Epithelial cell of esophagus (primary cell): ENCODE measurements around the gene UBXN11.
"Not testable (repeated sequence)": the region's sequence is repeated elsewhere in the genome, so short reads cannot be mapped to it uniquely, and the experiment has no call there.

ENCODE experiments used
- DNase-seq: peaks from one replicate; pipeline ENCODE4 v3.0.0; 2010; ENCODE audit warnings: low read depth
- H3K4me3 ChIP-seq: 2 replicates; pipeline ENCODE4 v1.5.1; 2011; ENCODE audit warnings: mild to moderate bottlenecking, low read length, control low read depth
- CTCF ChIP-seq: IDR thresholded peaks from 2 replicates; pipeline ENCODE4 v1.5.1; 2011; ENCODE audit warnings: low read depth, mild to moderate bottlenecking, low read length, control low read depth, inconsistent platforms; ENCODE audit not compliant: insufficient read depth; ENCODE audit errors: missing control alignments

The UBXN11 gene

DNA sequence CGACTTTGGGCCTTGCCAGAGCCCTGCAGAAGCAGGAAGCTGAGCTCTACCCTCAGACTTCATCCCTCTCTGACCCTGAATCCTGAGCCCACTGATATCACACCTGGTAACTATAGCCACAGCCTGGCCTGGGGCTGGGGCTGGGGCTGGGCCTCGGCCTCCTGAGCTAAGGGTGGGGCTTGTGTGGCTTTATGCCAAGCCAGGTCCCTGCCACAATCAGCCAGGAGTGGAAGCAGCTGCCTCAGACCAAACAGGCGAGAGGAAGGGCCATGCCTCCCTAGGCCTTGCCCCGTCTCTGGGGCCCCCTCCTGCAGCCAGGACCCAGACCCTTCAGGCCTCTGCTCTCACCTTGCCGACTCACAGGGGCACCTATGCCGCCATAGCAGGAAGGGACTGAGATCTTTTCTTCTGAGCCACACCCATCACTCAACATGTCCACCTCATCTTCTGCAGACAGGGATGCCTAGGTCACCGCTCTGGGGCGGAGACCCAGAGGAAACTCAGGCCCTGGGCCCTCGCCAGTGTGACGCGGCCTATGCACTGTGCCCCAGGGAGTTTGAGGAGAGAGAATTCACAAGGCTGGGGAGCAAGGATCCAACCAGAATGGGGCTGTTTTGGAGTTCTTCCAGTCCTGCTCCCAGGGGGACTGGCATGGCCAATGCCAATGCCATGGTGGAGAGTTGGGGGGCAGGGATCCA lies 5.7 kb downstream of the UBXN11 start:
- no peak for DNase-seq
- TF ChIP-seq CTCF: no peak

GRCh38 chr1:26297791-26298124 lies 8.7 kb downstream of the UBXN11 start:
- no peak overlapping the region for H3K4me3 ChIP-seq
- TF ChIP-seq CTCF: no peak
- DNase-seq: no peak

More for the DNA sequence above, 5.7 kb downstream of the UBXN11 start:
- no peak overlapping the region for H3K4me3 ChIP-seq

DNA sequence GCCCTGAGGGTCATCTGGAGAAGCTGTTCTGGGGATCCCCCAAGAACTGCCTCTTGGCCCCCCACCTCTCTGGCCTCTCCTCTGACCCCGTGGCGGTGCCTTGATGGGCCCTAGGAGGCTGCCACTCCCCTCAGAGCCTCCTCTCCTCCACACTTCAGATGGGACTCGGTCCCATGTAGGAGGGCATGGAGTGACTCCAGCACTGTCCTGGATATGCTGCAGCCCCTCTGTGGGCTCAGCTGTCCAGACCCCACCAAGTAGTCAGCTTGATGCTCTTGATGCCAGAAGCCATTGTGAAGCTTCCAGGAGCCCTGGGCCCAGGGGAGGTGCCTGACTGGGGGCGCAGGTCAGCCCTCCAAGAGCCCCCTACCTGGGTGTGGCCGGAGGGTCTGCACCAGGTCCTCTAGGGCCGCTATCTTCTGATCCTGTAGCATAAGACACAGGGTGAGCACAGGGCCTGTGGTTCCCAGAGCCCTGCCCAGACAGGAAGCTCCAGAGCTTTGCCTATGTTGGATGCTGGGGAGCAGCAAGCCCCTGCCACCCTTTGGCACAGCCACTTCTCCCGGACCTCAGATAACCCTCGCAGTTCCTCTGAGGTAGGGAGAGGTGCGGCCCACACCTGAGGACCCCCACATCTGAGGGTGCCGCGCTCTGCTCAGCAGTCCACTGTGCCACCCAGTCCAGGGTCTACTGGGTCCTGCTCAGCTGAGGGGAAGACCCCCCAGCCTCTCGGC lies 9.2 kb downstream of the UBXN11 start:
- no peak for DNase-seq
- no peak overlapping the region for H3K4me3 ChIP-seq
- no peak for TF ChIP-seq CTCF

GRCh38 chr1:26296340-26297056 lies 9.9 kb downstream of the UBXN11 start:
- TF ChIP-seq CTCF: no peak
- DNase-seq: no peak
- H3K4me3 ChIP-seq: no peak overlapping the region

DNA sequence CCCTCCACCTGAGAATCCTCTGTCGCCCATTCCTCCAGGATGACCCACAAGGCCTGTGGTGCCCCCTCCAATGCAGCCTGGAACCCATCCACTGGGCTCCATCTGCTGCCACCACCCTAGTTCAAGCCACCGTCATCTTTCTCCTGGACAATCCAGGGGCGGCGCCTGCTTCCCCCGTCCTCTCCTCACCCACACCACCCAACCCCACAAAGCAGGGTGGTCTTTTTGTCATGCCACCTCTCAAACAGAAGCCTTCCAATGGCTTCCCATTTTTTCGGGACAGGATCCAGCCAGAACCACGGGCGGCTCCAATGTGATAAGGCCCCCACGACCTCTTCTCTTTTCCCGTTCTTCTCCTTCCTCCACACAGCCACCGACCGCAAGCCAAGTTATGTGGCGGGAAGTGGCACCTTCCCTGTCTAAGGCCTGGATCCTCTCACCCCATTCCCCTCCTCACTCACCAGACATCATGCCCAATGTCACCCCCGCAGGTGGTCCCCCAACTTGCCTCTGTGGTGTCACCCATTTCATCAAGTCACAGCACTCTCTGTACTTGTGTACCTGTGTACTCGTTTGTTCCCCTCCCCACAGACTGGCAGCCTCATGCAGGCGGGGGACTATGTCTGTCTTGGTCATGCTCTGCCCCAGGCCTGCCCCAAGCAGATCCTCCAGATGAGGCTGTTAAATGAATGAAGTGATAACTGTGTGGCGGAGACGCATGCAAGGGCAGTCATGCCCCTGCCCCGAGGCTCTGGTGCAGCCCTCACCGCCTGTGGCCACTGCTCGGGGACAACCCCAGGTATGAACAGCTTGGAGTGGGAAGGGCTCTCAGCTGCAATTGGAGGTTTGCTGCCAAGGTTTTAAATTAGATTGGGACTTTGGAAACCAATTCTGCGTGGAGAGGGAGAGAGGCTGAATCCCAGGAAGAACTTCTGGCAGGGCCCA lies 11.0 kb downstream of the UBXN11 start:
- no peak for TF ChIP-seq CTCF
- H3K4me3 ChIP-seq: no peak overlapping the region
- no peak for DNase-seq

- no peak for TF ChIP-seq CTCF
- DNase-seq: no peak
- no peak overlapping the region for H3K4me3 ChIP-seq
These were observed 12.4 kb downstream of the UBXN11 start for GRCh38 chr1:26293911-26294463.

GRCh38 chr1:26292735-26293134 lies 13.7 kb downstream of the UBXN11 start:
- not testable (repeated sequence) for DNase-seq, H3K4me3 ChIP-seq
